Peyer's patch (tissue), 4 donors: ENCODE measurements around the gene SHLD1.

ENCODE experiments used
- POLR2A ChIP-seq, 2 donors: fragments of 450-650 bp; IDR thresholded peaks; one replicate each; pipeline ENCODE4 v1.5.1; 2017; ENCODE audit warnings: antibody characterized with exemption in 2 of 2, mild to moderate bottlenecking in 2 of 2, moderate library complexity in 2 of 2
- TF ChIP-seq, protein P1 (sequence below), 6 experiments: fragments of 450-650 bp in 4 of 6; fragments of 200-600 bp in 2 of 6; sonication (generic) in 1 of 6; IDR thresholded peaks; one replicate each; pipeline ENCODE4 v1.5.1; 2017 to 2019; ENCODE audit warnings: antibody characterized with exemption in 6 of 6, mild to moderate bottlenecking in 3 of 6, moderate library complexity in 1 of 6

DNA sequence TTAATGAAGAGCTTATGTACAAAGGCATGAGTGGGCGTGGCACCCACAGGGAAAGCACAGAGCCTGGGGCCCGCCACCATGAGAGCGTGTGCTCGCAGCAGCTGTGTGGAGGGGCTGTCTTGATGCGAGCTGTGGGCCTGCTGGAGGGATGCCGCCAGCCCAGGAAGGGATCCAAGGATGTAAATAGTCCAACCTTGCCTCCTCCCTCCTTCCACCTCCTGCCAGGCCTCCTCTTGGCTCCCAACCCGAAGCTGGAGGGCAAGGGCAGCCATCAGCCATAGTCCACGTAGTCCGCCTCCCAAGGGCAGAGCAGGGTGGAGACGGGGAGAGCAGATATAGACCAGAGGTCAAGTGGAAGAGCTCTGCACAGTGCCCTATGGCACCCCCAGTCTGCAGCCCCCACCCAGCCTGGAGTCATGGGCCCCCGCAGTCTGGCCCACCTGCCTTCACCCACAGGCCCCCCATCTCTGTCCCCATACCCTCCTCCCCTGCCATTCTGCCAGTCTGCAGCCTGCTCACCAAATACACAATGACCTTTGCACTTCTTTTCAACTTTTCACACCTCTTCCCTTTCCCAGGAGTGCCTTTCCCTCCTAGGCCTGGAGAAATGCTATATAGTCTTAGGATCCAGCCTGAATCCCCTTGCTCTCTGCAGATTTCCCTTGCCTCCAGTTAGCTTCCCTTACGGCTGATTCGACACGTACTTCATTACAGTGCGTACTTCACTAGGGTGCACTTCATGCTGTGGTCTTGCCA, 77.1 kb downstream of the SHLD1 start:
- TF ChIP-seq POLR2A (IDR thresholded peaks at IDR 0.05): no peak
- TF ChIP-seq, protein P1, sequence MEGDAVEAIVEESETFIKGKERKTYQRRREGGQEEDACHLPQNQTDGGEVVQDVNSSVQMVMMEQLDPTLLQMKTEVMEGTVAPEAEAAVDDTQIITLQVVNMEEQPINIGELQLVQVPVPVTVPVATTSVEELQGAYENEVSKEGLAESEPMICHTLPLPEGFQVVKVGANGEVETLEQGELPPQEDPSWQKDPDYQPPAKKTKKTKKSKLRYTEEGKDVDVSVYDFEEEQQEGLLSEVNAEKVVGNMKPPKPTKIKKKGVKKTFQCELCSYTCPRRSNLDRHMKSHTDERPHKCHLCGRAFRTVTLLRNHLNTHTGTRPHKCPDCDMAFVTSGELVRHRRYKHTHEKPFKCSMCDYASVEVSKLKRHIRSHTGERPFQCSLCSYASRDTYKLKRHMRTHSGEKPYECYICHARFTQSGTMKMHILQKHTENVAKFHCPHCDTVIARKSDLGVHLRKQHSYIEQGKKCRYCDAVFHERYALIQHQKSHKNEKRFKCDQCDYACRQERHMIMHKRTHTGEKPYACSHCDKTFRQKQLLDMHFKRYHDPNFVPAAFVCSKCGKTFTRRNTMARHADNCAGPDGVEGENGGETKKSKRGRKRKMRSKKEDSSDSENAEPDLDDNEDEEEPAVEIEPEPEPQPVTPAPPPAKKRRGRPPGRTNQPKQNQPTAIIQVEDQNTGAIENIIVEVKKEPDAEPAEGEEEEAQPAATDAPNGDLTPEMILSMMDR (IDR thresholded peaks at IDR 0.05): no peak
